Large intestine (tissue), 3 donors: ENCODE results near the gene ACBD6. TPM values are rescaled to one million over a fixed set of nuclear protein-coding genes. Genes with fewer than 3 reads are reported as not detected.

ENCODE experiments used
- DNase-seq, 2 donors: peaks; one replicate each; pipeline versions ENCODE4 v3.0.0 to v3.0.0-alpha.2; 2013
- H3K27ac ChIP-seq: one replicate; pipeline ENCODE4 v1.5.1; 2013; ENCODE audit warnings: low read length
- H3K27me3 ChIP-seq: 2 replicates; pipeline ENCODE4 v1.6.1; 2013; ENCODE audit warnings: low read length; ENCODE audit not compliant: control insufficient read depth, insufficient read depth
- H3K36me3 ChIP-seq: 2 replicates; pipeline ENCODE4 v1.6.1; 2013; ENCODE audit warnings: low read length; ENCODE audit not compliant: control insufficient read depth, insufficient read depth
- H3K4me1 ChIP-seq: one replicate; pipeline ENCODE4 v1.6.1; 2013; ENCODE audit warnings: low read length; ENCODE audit not compliant: control insufficient read depth, insufficient read depth
- H3K4me3 ChIP-seq: one replicate; pipeline ENCODE4 v1.5.1; 2013; ENCODE audit warnings: low read length
- H3K9me3 ChIP-seq: one replicate; pipeline ENCODE4 v1.6.1; 2013; ENCODE audit warnings: mild to moderate bottlenecking, low read depth, low read length, moderate library complexity; ENCODE audit not compliant: control insufficient read depth
- WGBS: methylation state at CpG from one replicate; pipeline ENCODE4 v1.1.5; 2013; ENCODE audit warnings: low lambda C conversion rate; ENCODE audit not compliant: insufficient coverage; 5-methylcytosine and 5-hydroxymethylcytosine counted together
- polyA plus RNA-seq: library from polyadenylated mRNA; unstranded; fragments of 120-200 nt; gene quantifications from one replicate; pipeline ENCODE4 v1.2.1, GENCODE V29; 2013

ACBD6 gene
- polyA plus RNA-seq, 1 donor: 53.9 TPM

DNA sequence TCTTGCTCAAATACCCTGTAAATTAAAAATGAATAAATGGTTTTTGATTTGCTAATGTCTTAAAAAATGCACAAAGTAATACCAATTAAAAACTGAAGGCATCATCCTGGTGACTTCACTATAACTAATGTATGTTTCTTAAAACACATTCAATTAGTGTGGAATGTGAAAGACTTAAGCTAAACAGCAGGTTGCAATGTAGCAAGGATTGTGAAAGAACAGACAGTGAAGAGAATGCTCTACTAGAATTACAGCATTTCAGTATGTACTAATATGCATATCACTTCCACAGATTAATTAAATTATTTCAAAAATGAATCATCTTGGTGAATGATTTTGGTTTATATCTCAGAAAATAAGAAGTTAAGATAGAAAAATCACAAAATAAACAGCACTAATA, 216.0 kb downstream of the ACBD6 start:
- H3K36me3 ChIP-seq: peaks cover 12% of the 10 kb centered on the region
- DNase-seq: no peak
- H3K9me3 ChIP-seq: no peaks in the 10 kb centered on the region
- no peak overlapping the region for H3K4me3 ChIP-seq
- H3K27ac ChIP-seq: no peak overlapping the region
- no peaks in the 10 kb centered on the region for H3K4me1 ChIP-seq
- H3K27me3 ChIP-seq: no peaks in the 10 kb centered on the region

DNA sequence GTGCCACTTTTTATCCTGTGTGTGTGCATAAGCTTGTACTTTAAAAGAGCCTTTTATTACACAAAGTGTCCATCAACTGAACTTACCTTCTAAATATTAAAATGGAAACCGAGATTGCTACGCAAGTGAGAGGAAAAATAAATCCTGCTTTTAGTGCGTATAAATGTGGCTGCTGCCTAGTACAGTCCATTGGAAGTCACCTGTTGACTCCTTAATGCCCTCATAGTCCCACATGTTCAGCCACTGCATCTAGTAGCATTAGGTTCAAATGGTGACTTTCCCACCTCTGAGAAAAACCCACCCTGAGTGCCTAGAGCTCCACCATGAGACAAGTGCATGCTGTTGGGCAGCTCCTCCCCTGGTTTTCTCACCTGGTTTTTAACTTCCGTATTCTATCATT, 219.3 kb downstream of the ACBD6 start:
- H3K27ac ChIP-seq: no peak overlapping the region
- H3K9me3 ChIP-seq: no peaks in the 10 kb centered on the region
- H3K27me3 ChIP-seq: no peaks in the 10 kb centered on the region
- H3K36me3 ChIP-seq: peaks cover 19% of the 10 kb centered on the region
- no peak for DNase-seq
- H3K4me1 ChIP-seq: no peaks in the 10 kb centered on the region
- WGBS: 100% methylated on average over 1 of the region's 4 CpGs
- no peak overlapping the region for H3K4me3 ChIP-seq

DNA sequence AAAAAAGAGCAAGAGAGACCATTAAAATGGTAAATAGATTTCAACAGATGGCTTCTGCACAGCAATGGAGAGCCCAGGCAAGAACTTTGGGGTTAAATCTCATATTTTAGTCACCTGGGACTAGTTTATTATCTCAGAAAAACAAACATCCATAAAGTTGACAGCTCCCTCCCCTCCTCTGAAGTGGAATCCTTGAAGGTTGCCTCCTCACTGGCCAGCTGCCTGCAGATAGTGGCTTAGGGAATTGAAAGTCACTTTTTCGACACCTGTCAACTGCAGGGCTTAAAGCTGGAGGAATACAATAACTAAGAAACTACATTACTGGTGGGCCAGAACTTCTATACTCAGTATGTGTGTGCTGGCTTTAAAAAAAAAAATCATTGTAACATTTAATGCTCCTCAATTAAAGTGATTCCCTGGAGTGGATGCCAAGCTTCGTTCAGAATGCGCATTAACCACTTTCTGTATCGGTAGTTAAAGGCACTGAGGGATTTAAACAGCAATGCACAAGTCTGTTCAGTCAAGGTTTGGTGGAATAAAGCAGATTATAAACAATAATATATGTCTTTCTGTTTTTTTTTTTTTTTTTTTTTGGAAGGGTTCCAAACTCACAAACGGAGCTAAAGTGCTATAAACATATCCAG, 219.9 kb downstream of the ACBD6 start:
- no peaks in the 10 kb centered on the region for H3K9me3 ChIP-seq
- H3K36me3 ChIP-seq: peaks cover 15% of the 10 kb centered on the region
- no peak overlapping the region for H3K27ac ChIP-seq
- no peaks in the 10 kb centered on the region for H3K4me1 ChIP-seq
- H3K4me3 ChIP-seq: no peak overlapping the region
- no CpG with 5 or more reads among the region's 5 CpGs for WGBS
- H3K27me3 ChIP-seq: no peaks in the 10 kb centered on the region
- no peak for DNase-seq

GRCh38 chr1:180281490-180281889, 220.9 kb downstream of the ACBD6 start:
- 100% methylated on average over 1 of the region's 1 CpG for WGBS
- Histone ChIP-seq H3K27me3 (no peaks in the 10 kb centered on the region), H3K9me3 (no peaks in the 10 kb centered on the region), H3K4me1 (no peaks in the 10 kb centered on the region), H3K36me3 (peaks cover 19% of the 10 kb centered on the region), H3K27ac (no peak overlapping the region), H3K4me3 (no peak overlapping the region)
- DNase-seq: no peak

GRCh38 chr1:180280617-180281016, 221.8 kb downstream of the ACBD6 start:
- no peaks in the 10 kb centered on the region for H3K27me3 ChIP-seq
- no CpG with 5 or more reads among the region's 2 CpGs for WGBS

GRCh38 chr1:180279651-180280050, 222.7 kb downstream of the ACBD6 start:
- no peak overlapping the region for H3K27ac ChIP-seq
- H3K4me1 ChIP-seq: no peaks in the 10 kb centered on the region
- H3K27me3 ChIP-seq: no peaks in the 10 kb centered on the region
- no CpG with 5 or more reads among the region's 1 CpG for WGBS
- DNase-seq: no peak
- no peaks in the 10 kb centered on the region for H3K9me3 ChIP-seq
- H3K36me3 ChIP-seq: peaks cover 25% of the 10 kb centered on the region
- no peak overlapping the region for H3K4me3 ChIP-seq

More at GRCh38 chr1:180280617-180281016, 221.8 kb downstream of the ACBD6 start:
- Histone ChIP-seq H3K4me1 (no peaks in the 10 kb centered on the region), H3K9me3 (no peaks in the 10 kb centered on the region), H3K36me3 (peaks cover 19% of the 10 kb centered on the region), H3K27ac (no peak overlapping the region), H3K4me3 (no peak overlapping the region)
- DNase-seq: no peak

- H3K27ac ChIP-seq: no peak overlapping the region
- 100% methylated on average over 1 of the region's 9 CpGs for WGBS
Observed at GRCh38 chr1:180278596-180279395, 223.6 kb downstream of the ACBD6 start.

DNA sequence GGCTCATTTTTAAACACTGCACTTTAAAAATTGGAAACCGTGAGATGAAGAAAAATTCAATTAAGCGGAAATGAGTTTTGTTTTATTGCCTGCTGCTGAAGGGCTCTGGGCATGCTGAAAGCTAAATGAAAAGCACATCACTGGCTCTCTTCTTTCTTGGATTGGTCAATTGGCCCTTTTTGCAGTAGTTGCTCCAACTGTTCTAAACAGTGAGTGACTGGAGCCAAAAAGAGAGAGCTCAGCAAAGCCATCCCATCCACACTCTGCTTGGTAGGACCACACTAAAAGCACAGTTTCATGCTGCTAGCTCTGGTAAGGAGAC, 224.2 kb downstream of the ACBD6 start:
- WGBS: 60% methylated on average over 1 of the region's 2 CpGs
- no peak overlapping the region for H3K4me3 ChIP-seq
- DNase-seq: no peak
- no peak overlapping the region for H3K27ac ChIP-seq
- no peaks in the 10 kb centered on the region for H3K9me3 ChIP-seq
- peaks cover 31% of the 10 kb centered on the region for H3K36me3 ChIP-seq
- no peaks in the 10 kb centered on the region for H3K4me1 ChIP-seq
- H3K27me3 ChIP-seq: no peaks in the 10 kb centered on the region

More at GRCh38 chr1:180278596-180279395, 223.6 kb downstream of the ACBD6 start:
- no peak overlapping the region for H3K4me3 ChIP-seq
- H3K9me3 ChIP-seq: no peaks in the 10 kb centered on the region
- H3K36me3 ChIP-seq: peaks cover 30% of the 10 kb centered on the region
- H3K27me3 ChIP-seq: no peaks in the 10 kb centered on the region
- no peaks in the 10 kb centered on the region for H3K4me1 ChIP-seq
- DNase-seq: no peak

GRCh38 chr1:180277476-180278193, 224.7 kb downstream of the ACBD6 start:
- no peak for DNase-seq
- H3K27ac ChIP-seq: no peak overlapping the region
- 100% methylated on average over 1 of the region's 5 CpGs for WGBS

DNA sequence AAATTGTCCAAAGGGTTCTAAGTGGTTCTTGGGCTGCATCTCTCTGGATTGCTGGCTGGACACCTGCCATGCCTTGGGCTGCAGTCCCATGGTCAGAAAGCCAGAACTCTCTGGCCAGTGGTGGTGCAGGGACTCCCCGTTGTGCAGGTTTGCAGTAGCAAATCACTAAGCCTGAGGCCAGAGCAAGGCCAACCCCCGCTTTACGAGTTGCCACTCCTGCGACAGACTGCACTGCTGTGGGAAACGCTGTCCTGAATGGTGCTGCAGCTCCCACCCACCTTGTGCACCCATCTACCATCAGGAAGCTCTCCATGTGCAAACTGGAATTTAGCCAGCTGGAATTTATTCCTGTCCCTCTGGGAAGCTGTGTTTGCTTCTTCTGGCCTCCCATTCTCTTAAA, 226.7 kb downstream of the ACBD6 start:
- no peaks in the 10 kb centered on the region for H3K9me3 ChIP-seq
- H3K4me3 ChIP-seq: no peak overlapping the region
- WGBS: no CpG with 5 or more reads among the region's 5 CpGs
- peaks cover 25% of the 10 kb centered on the region for H3K36me3 ChIP-seq
- no peak for DNase-seq
- H3K4me1 ChIP-seq: peaks cover 17% of the 10 kb centered on the region
- H3K27me3 ChIP-seq: no peaks in the 10 kb centered on the region
- no peak overlapping the region for H3K27ac ChIP-seq

More at GRCh38 chr1:180277476-180278193, 224.7 kb downstream of the ACBD6 start:
- peaks cover 30% of the 10 kb centered on the region for H3K36me3 ChIP-seq
- H3K4me3 ChIP-seq: no peak overlapping the region
- H3K4me1 ChIP-seq: no peaks in the 10 kb centered on the region
- H3K9me3 ChIP-seq: no peaks in the 10 kb centered on the region
- no peaks in the 10 kb centered on the region for H3K27me3 ChIP-seq
